ENCODE data around the gene VPS45.
A peak's percentile ranks its signal among the peaks of the same experiment; 100 is the strongest.

The VPS45 gene

GRCh38 chr1:150067184-150068108 is at the start of gene VPS45:
TSS of gene VPS45 (plus strand) at chr1:150067776. CDS start at chr1:150067858, 82 bp downstream.
- H3K4me3 ChIP-seq (replicated peaks; ENCODE audit: low read depth, low read length), result peak within 1 kb of the TSS; percentile 73
- peak; percentile 22 for TF ChIP-seq CTCF (IDR thresholded peaks at IDR 0.05; ENCODE audit: low read depth, low read length, missing control alignments)
- DNase-seq (ENCODE audit: extremely low read depth, low read depth), result peak; percentile 71

- TF ChIP-seq CTCF (IDR thresholded peaks at IDR 0.05; ENCODE audit: low read depth, low read length, missing control alignments), result no peak
- no peak overlapping the region for H3K4me3 ChIP-seq (replicated peaks; ENCODE audit: low read depth, low read length)
- DNase-seq (ENCODE audit: extremely low read depth, low read depth), result no peak
These were observed 49.4 kb upstream of the VPS45 start for GRCh38 chr1:150018165-150018564.

GRCh38 chr1:150020711-150021110 is 46.9 kb upstream of the VPS45 start:
- no peak for TF ChIP-seq CTCF (IDR thresholded peaks at IDR 0.05; ENCODE audit: low read depth, low read length, missing control alignments)
- no peak for DNase-seq (ENCODE audit: extremely low read depth, low read depth)
- no peak overlapping the region for H3K4me3 ChIP-seq (replicated peaks; ENCODE audit: low read depth, low read length)

- H3K4me3 ChIP-seq (replicated peaks; ENCODE audit: low read depth, low read length), result no peak overlapping the region
- DNase-seq (ENCODE audit: extremely low read depth, low read depth), result no peak
These were observed 46.3 kb upstream of the VPS45 start for GRCh38 chr1:150021191-150021694.

GRCh38 chr1:150022357-150022756 is 45.2 kb upstream of the VPS45 start:
- DNase-seq (ENCODE audit: extremely low read depth, low read depth), result no peak

More at GRCh38 chr1:150021191-150021694, 46.3 kb upstream of the VPS45 start:
- TF ChIP-seq CTCF (IDR thresholded peaks at IDR 0.05; ENCODE audit: low read depth, low read length, missing control alignments), result no peak

GRCh38 chr1:150024156-150024555 is 43.4 kb upstream of the VPS45 start:
- no peak overlapping the region for H3K4me3 ChIP-seq (replicated peaks; ENCODE audit: low read depth, low read length)

More at GRCh38 chr1:150022357-150022756, 45.2 kb upstream of the VPS45 start:
- no peak overlapping the region for H3K4me3 ChIP-seq (replicated peaks; ENCODE audit: low read depth, low read length)
- no peak for TF ChIP-seq CTCF (IDR thresholded peaks at IDR 0.05; ENCODE audit: low read depth, low read length, missing control alignments)

More at GRCh38 chr1:150024156-150024555, 43.4 kb upstream of the VPS45 start:
- no peak for DNase-seq (ENCODE audit: extremely low read depth, low read depth)
- no peak for TF ChIP-seq CTCF (IDR thresholded peaks at IDR 0.05; ENCODE audit: low read depth, low read length, missing control alignments)

All from HFF-Myc (cell line).